Measurements from ENCODE around the gene CFAP410.

GRCh38 chr21:44353191-44353970, 14.2 kb upstream of the CFAP410 start, which contains the start of gene TRPM2:
- TF ChIP-seq POLR2AphosphoS5 (IDR thresholded peaks at IDR 0.05): no peak
- no peak for TF ChIP-seq POLR2A (IDR thresholded peaks at IDR 0.05)
- TF ChIP-seq, protein P1, sequence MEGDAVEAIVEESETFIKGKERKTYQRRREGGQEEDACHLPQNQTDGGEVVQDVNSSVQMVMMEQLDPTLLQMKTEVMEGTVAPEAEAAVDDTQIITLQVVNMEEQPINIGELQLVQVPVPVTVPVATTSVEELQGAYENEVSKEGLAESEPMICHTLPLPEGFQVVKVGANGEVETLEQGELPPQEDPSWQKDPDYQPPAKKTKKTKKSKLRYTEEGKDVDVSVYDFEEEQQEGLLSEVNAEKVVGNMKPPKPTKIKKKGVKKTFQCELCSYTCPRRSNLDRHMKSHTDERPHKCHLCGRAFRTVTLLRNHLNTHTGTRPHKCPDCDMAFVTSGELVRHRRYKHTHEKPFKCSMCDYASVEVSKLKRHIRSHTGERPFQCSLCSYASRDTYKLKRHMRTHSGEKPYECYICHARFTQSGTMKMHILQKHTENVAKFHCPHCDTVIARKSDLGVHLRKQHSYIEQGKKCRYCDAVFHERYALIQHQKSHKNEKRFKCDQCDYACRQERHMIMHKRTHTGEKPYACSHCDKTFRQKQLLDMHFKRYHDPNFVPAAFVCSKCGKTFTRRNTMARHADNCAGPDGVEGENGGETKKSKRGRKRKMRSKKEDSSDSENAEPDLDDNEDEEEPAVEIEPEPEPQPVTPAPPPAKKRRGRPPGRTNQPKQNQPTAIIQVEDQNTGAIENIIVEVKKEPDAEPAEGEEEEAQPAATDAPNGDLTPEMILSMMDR (IDR thresholded peaks at IDR 0.05): no peak

Measured in breast epithelium (tissue), 3 donors.